GM23248 (cell line): ENCODE measurements around the gene FOSL2.

Experiments used
- EZH2 ChIP-seq: fragments of 200-600 bp; sonication (generic); IDR thresholded peaks from 2 replicates; pipeline ENCODE4 v1.6.1; 2018; ENCODE audit warnings: antibody characterized with exemption, mild to moderate bottlenecking; ENCODE audit not compliant: insufficient read depth, poor library complexity, severe bottlenecking
- EZH2phosphoT487 ChIP-seq: fragments of 200-600 bp; sonication (generic); IDR thresholded peaks from 2 replicates; pipeline ENCODE4 v1.6.1; 2018; ENCODE audit warnings: antibody characterized with exemption, moderate library complexity, mild to moderate bottlenecking, low read depth; ENCODE audit not compliant: insufficient read depth

GRCh38 chr2:28463893-28464292 lies 71.2 kb downstream of the FOSL2 start:
- TF ChIP-seq EZH2 (no peak), EZH2phosphoT487 (no peak)
